Measurements from ENCODE around the gene SETD5. TPM values are rescaled to one million over a fixed set of nuclear protein-coding genes. Genes with fewer than 3 reads are reported as not detected.
A peak's percentile ranks its signal among the peaks of the same experiment; 100 is the strongest.

SETD5 gene
- total and polyA plus RNA-seq, 7 donors: 8.6 to 149 (median 69.9) TPM

GRCh38 chr3:9399746-9400145 is 2.3 kb downstream of the SETD5 start:
- Histone ChIP-seq H3K27me3 (no peaks in the 10 kb centered on the region), H3K9me3 (no peaks in the 10 kb centered on the region), H3K27ac (peak overlapping the region; percentile 98 to 99 (median 99)), H3K36me3 (peaks cover 0 to under 1% (median 0%) of the 10 kb centered on the region in 4 donors), H3K4me1 (peaks cover 0 to 72% (median 71%) of the 10 kb centered on the region in 4 donors), H3K4me3 (peak overlapping the region; percentile 1 to 92 (median 86))
- peak; percentile 95 for DNase-seq
- intact Hi-C loops (cut with DNase I): loop anchor here (5.0 kb wide), 1 partner anchor 37 kb away; the partner anchor contains the start of gene THUMPD3
- TF ChIP-seq POLR2AphosphoS5 (IDR thresholded peaks at IDR 0.05): peak in 3 of 4 donors; percentile 57 to 88 (median 73)
- TF ChIP-seq, protein P1, sequence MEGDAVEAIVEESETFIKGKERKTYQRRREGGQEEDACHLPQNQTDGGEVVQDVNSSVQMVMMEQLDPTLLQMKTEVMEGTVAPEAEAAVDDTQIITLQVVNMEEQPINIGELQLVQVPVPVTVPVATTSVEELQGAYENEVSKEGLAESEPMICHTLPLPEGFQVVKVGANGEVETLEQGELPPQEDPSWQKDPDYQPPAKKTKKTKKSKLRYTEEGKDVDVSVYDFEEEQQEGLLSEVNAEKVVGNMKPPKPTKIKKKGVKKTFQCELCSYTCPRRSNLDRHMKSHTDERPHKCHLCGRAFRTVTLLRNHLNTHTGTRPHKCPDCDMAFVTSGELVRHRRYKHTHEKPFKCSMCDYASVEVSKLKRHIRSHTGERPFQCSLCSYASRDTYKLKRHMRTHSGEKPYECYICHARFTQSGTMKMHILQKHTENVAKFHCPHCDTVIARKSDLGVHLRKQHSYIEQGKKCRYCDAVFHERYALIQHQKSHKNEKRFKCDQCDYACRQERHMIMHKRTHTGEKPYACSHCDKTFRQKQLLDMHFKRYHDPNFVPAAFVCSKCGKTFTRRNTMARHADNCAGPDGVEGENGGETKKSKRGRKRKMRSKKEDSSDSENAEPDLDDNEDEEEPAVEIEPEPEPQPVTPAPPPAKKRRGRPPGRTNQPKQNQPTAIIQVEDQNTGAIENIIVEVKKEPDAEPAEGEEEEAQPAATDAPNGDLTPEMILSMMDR (IDR thresholded peaks at IDR 0.05): no peak
- 0 to 1% methylated on average over 3 of the region's 3 CpGs for WGBS, 2 donors

DNA sequence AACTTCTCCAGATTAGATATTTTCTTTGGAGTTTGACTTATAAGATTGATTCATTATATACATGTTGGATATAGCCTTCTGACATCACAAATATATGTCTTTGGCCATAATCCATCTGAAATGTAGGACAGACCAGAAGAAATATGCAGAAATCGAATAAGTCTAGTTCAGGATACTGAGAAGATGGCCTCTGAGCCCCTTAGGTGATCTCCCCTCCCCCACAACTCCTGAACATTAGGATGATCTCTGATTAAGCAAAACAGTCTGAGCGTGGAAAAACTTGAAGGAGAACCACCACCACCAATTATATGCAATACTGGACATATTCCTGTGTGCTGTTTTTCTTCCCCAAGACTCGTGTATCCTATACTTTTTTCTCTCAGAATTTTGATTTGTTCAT is 3.2 kb downstream of the SETD5 start:
- no peaks in the 10 kb centered on the region for H3K9me3 ChIP-seq
- DNase-seq: no peak
- H3K4me1 ChIP-seq: peaks cover 0 to 72% (median 71%) of the 10 kb centered on the region in 4 donors
- intact Hi-C loops (cut with DNase I): no loop called here
- TF ChIP-seq, protein P1 (IDR thresholded peaks at IDR 0.05): no peak
- TF ChIP-seq EP300 (IDR thresholded peaks at IDR 0.05) (no peak), POLR2AphosphoS5 (IDR thresholded peaks at IDR 0.05) (no peak), POLR2A (IDR thresholded peaks at IDR 0.05) (no peak)
- H3K27ac ChIP-seq: peak overlapping the region; percentile 98 to 99 (median 99)
- WGBS, 2 donors: 20 to 36% methylated on average over 3 of the region's 3 CpGs
- H3K36me3 ChIP-seq: no peaks in the 10 kb centered on the region
- H3K4me3 ChIP-seq: no peak overlapping the region
- no peaks in the 10 kb centered on the region for H3K27me3 ChIP-seq

- Histone ChIP-seq H3K27me3 (no peaks in the 10 kb centered on the region), H3K36me3 (no peaks in the 10 kb centered on the region), H3K9me3 (no peaks in the 10 kb centered on the region), H3K4me1 (peaks cover 0 to 82% (median 82%) of the 10 kb centered on the region in 4 donors), H3K4me3 (peak overlapping the region in 1 of 4 donors; percentile 14), H3K27ac (peak overlapping the region; percentile 56 to 99 (median 98))
- TF ChIP-seq, protein P1 (IDR thresholded peaks at IDR 0.05): no peak
- TF ChIP-seq POLR2A (IDR thresholded peaks at IDR 0.05): no peak
- TF ChIP-seq POLR2AphosphoS5 (IDR thresholded peaks at IDR 0.05): no peak
- TF ChIP-seq EP300 (IDR thresholded peaks at IDR 0.05): no peak
- intact Hi-C loops (cut with DNase I): no loop called here
- WGBS, 2 donors: 15 to 63% methylated on average over 4 of the region's 4 CpGs
- no peak for DNase-seq
These were observed 4.6 kb downstream of the SETD5 start for GRCh38 chr3:9401986-9402385.

- no peaks in the 10 kb centered on the region for H3K9me3 ChIP-seq
- no peaks in the 10 kb centered on the region for H3K36me3 ChIP-seq
- no peak for DNase-seq
- intact Hi-C loops (cut with DNase I): no loop called here
- peak overlapping the region in 1 of 4 donors; percentile 14 for H3K4me3 ChIP-seq
- WGBS, 2 donors: 12 to 34% methylated on average over 3 of the region's 3 CpGs
- H3K27me3 ChIP-seq: no peaks in the 10 kb centered on the region
- no peak for TF ChIP-seq POLR2A (IDR thresholded peaks at IDR 0.05)
- no peak for TF ChIP-seq EP300 (IDR thresholded peaks at IDR 0.05)
- TF ChIP-seq POLR2AphosphoS5 (IDR thresholded peaks at IDR 0.05): no peak
- TF ChIP-seq, protein P1 (IDR thresholded peaks at IDR 0.05): no peak
- peaks cover 0 to 89% (median 88%) of the 10 kb centered on the region in 4 donors for H3K4me1 ChIP-seq
- H3K27ac ChIP-seq: peak overlapping the region; percentile 56 to 99 (median 98)
These were observed 5.2 kb downstream of the SETD5 start for GRCh38 chr3:9402410-9403228.
